GM18867 (cell line): ENCODE data around the gene BSN.

Experiments
- ATAC-seq: cut with Tn5 transposase; IDR thresholded peaks from one replicate; pipeline ENCODE4 v1.9.1; 2021; ENCODE audit warnings: mild to moderate bottlenecking, moderate library complexity; ENCODE audit not compliant: unreplicated experiment

BSN gene

GRCh38 chr3:49625071-49625470 lies 70.8 kb downstream of the BSN start:
- ATAC-seq, result no peak

GRCh38 chr3:49626101-49626581 lies 71.9 kb downstream of the BSN start:
- no peak for ATAC-seq

GRCh38 chr3:49626796-49627195 lies 72.5 kb downstream of the BSN start:
- ATAC-seq, result no peak

GRCh38 chr3:49627634-49628033 lies 73.4 kb downstream of the BSN start:
- ATAC-seq, result no peak

GRCh38 chr3:49628249-49628648 lies 74.0 kb downstream of the BSN start:
- no peak for ATAC-seq

GRCh38 chr3:49629451-49629850 lies 75.2 kb downstream of the BSN start:
- no peak for ATAC-seq

- ATAC-seq, result no peak
Measured at GRCh38 chr3:49629866-49630265, 75.6 kb downstream of the BSN start.

- no peak for ATAC-seq
Measured at GRCh38 chr3:49630784-49631183, 76.5 kb downstream of the BSN start.

GRCh38 chr3:49634736-49635135 lies 80.5 kb downstream of the BSN start:
- no peak for ATAC-seq

- ATAC-seq, result no peak
Measured at GRCh38 chr3:49636883-49637609, 82.8 kb downstream of the BSN start.

GRCh38 chr3:49638445-49638844 lies 84.2 kb downstream of the BSN start:
- no peak for ATAC-seq

- no peak for ATAC-seq
Measured at GRCh38 chr3:49639551-49639950, 85.3 kb downstream of the BSN start.

GRCh38 chr3:49641292-49641691 lies 87.0 kb downstream of the BSN start:
- ATAC-seq, result no peak

GRCh38 chr3:49641921-49642707 lies 87.8 kb downstream of the BSN start:
- no peak for ATAC-seq

GRCh38 chr3:49642708-49643145 lies 88.5 kb downstream of the BSN start:
- no peak for ATAC-seq

GRCh38 chr3:49644684-49645083 lies 90.4 kb downstream of the BSN start:
- ATAC-seq, result no peak

- no peak for ATAC-seq
Measured at GRCh38 chr3:49646236-49646635, 92.0 kb downstream of the BSN start.

GRCh38 chr3:49647741-49648140 lies 93.5 kb downstream of the BSN start:
- ATAC-seq, result no peak

- ATAC-seq, result no peak
Measured at GRCh38 chr3:49648354-49649019, 94.2 kb downstream of the BSN start.

- ATAC-seq, result no peak
Measured at GRCh38 chr3:49649576-49649975, 95.3 kb downstream of the BSN start.

GRCh38 chr3:49650177-49650576 lies 95.9 kb downstream of the BSN start:
- no peak for ATAC-seq

GRCh38 chr3:49650637-49651036 lies 96.4 kb downstream of the BSN start:
- no peak for ATAC-seq
